GM12801 (cell line): ENCODE measurements around the gene KIF5A.

ENCODE experiments used
- CTCF ChIP-seq: IDR thresholded peaks from one replicate; pipeline ENCODE4 v1.5.1; 2011; ENCODE audit warnings: control low read depth; ENCODE audit not compliant: insufficient read length; ENCODE audit errors: extremely low read depth

The KIF5A gene

DNA sequence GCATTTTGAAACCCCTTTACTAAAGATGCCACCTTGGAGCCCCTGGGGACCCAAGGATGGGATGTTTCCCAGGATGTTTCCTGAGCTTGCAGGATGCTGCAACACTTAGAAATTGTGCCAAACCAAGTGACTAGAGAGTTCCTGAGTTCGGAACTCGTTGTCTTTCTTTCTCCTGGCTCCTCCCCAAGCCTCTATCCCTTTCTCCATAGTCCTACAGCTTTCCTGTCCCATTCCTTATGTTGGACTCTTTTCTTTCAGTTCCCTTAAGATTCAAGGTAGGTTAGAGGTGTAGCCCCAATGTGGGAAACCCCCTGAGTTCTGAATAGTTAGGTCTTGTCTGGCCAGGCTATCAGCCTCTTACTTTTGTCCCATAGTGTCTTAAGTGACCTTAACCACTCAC, 1.4 kb upstream of the KIF5A start:
- TF ChIP-seq CTCF, result no peak

DNA sequence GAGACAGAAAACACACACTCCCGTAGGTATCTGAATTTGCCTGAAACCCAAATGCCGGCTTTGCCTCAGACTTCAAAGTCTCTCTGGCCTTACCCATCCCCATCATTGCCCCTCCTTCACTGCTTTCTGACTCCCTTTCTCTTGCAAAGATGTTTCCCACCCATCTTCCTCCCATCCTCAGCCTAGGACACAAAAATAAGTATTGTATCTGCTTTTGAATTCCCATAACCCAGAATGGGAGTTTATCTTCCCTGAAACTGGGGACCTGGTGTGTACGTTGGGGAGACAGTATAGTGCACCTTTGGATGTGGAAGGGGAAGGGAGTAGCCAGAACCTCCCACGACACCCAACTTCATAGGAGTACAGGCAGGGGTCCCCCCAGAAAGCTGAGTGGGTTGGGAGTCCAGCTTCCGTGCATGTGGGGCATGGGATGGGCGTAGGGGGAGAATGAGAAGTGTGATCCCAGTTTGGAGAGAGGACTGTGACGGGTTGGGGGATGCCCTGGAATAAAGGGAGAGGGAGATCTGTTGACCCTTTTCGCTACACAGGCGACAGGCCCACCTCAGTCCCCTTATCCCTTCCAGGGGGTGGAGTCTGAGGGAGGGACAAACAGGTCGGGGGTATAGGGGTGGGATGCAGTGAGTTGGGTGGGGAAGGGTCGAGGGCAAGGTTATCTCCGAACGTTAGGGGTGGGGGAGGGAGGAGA, 488 bp upstream of the KIF5A start:
- TF ChIP-seq CTCF, result no peak

DNA sequence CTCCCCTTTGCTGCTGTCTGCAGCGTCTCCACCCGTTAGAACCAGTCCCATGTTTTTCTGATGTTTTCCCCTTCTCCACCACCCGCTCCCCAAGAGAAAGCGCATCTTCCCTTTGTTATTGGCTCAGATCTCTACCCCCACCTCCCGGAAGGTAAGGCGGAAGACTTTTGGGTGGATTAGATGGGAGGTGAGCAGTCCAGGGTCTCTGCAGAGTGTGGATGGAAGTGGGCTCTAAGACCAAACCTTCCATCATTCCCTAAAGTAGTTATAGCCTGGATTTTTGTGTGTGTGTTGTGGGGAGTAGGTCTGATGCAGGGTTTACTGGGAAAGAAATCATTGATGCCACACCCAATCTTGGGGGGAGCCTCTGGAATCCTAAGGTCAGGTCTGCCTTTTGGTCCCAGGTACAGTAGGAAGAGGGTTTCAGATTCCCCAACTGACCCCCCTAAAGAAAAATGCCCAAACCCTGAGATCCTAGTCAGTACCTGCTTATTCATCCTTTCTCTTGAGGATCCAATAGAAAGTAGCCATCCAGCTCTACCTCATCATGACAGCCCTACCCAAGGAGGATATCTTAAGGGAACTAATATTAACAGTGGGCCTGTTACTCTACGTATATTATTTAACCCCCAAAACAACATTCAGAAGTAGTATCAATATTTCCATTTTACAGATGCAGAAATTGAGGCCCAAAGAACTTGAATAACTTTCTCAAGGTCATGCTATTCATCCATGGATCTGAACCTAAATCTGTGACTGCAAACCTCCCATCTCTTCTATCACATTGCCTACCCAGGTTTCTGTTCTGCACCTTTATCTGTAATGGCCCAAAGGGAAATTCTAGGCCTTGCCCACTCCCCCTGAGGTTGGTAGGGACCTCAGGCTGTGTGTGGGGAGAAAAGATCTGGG, 1.1 kb downstream of the KIF5A start:
- TF ChIP-seq CTCF, result no peak

DNA sequence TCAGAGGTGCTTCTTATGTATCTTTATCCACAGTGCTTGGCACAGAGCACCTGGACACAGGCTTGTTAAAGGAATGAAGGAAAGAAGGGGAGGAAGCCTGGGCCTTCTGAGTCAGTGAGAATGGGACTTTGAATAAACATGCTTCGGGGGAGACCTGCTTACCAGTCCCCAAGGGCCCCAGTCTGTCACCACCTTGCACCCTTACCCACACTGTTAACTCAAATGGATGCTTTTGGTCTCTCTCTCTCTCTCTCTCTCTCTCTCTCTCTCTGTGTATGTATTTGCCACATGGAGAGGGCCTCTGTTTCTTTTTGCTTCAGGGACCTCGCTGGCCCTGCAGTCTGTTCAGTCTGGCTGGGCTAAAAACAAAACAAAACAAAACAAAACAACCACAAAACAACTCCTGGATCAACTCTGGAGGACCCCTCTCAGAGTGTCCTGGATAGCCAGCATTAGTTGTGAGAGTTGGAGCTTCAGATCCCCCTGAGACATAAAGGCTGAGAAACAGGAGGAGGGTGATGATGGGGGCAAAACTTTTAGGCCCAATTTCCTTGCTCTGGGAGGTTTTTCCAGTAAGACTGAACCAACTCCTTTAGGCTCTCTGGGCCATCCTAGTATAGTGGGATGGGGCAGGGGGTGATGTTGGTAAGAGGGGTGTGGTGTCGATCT, 1.9 kb downstream of the KIF5A start:
- no peak for TF ChIP-seq CTCF

- no peak for TF ChIP-seq CTCF
Observed at GRCh38 chr12:57552306-57552651, 2.4 kb downstream of the KIF5A start.

GRCh38 chr12:57552835-57553313, 3.0 kb downstream of the KIF5A start:
- no peak for TF ChIP-seq CTCF
